GM23338 (cell line): ENCODE data around the gene CDON.

Experiments
- CREB1 ChIP-seq: fragments of 250-450 bp; sonication (Bioruptor Pico); IDR thresholded peaks from 2 replicates; pipeline ENCODE4 v1.5.0; 2020; ENCODE audit warnings: low read depth, mild to moderate bottlenecking, moderate library complexity
- EZH2 ChIP-seq: fragments of 200-600 bp; sonication (generic); IDR thresholded peaks from one replicate; pipeline ENCODE4 v1.8.0; 2017; ENCODE audit warnings: antibody characterized with exemption, mild to moderate bottlenecking, low read depth; ENCODE audit not compliant: unreplicated experiment
- EZH2phosphoT487 ChIP-seq: fragments of 200-600 bp; sonication (generic); IDR thresholded peaks from one replicate; pipeline ENCODE4 v1.8.1; 2018; ENCODE audit warnings: antibody characterized with exemption; ENCODE audit not compliant: unreplicated experiment
- NANOG ChIP-seq: IDR thresholded peaks from 2 replicates; pipeline ENCODE4 v1.6.1; 2016; ENCODE audit warnings: antibody characterized with exemption, borderline replicate concordance
- POLR2AphosphoS5 ChIP-seq: IDR thresholded peaks from 2 replicates; pipeline ENCODE4 v1.6.1; 2016; ENCODE audit warnings: antibody characterized with exemption, low read depth
- STAT1 ChIP-seq: IDR thresholded peaks from one replicate; pipeline ENCODE4 v1.6.1; 2016; ENCODE audit warnings: antibody characterized with exemption; ENCODE audit not compliant: unreplicated experiment
- TF ChIP-seq, protein P1 (sequence below), 2 experiments: fragments of 200-600 bp in 1 of 2; sonication (generic) in 1 of 2; conservative IDR thresholded peaks; 2 replicates each; pipeline versions ENCODE4 v1.5.1 to v1.6.1; 2016 to 2017; ENCODE audit warnings: antibody characterized with exemption in 2 of 2, low read depth in 2 of 2, mild to moderate bottlenecking in 2 of 2, moderate library complexity in 1 of 2
- TF ChIP-seq, protein P2 (sequence below): IDR thresholded peaks from one replicate; pipeline ENCODE4 v1.6.1; 2018; ENCODE audit warnings: antibody characterized with exemption; ENCODE audit not compliant: unreplicated experiment

DNA sequence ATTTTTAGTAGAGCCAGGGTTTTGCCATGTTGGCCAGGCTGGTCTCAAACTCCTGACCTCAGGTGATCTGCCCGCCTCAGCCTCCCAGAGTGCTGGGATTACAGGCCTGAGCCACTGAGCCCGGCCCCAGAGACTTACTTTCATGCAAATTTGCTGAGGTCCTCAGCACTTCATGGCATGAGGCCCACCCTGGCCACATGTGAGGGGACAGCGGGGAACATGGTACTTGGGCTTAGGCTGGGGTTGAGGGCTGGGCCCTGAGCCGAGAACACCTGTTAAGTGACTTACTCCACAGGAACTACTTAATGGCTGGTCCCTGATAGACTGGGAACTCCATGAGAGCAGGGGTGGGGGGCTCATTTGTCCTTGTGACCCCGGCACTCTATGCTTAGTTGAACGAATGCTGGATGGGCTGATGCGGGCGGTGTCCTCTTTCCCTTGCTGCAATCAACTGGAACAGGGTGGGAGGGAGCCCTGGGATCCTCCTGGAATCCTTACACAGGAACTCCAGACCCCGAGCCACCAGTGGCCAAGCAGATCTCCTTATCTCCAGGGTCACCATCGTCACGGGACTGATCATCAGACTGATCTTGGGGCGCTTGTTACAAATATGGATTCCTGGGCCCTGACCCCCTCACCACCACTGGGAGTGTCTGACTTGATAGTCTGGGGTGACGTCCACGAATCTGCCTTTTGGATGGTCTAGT, 115.8 kb downstream of the CDON start:
- TF ChIP-seq EZH2 (no peak), POLR2AphosphoS5 (no peak), NANOG (no peak), CREB1 (CRISPR knock-in tag) (no peak), EZH2phosphoT487 (no peak), STAT1 (no peak)
- TF ChIP-seq, protein P1, sequence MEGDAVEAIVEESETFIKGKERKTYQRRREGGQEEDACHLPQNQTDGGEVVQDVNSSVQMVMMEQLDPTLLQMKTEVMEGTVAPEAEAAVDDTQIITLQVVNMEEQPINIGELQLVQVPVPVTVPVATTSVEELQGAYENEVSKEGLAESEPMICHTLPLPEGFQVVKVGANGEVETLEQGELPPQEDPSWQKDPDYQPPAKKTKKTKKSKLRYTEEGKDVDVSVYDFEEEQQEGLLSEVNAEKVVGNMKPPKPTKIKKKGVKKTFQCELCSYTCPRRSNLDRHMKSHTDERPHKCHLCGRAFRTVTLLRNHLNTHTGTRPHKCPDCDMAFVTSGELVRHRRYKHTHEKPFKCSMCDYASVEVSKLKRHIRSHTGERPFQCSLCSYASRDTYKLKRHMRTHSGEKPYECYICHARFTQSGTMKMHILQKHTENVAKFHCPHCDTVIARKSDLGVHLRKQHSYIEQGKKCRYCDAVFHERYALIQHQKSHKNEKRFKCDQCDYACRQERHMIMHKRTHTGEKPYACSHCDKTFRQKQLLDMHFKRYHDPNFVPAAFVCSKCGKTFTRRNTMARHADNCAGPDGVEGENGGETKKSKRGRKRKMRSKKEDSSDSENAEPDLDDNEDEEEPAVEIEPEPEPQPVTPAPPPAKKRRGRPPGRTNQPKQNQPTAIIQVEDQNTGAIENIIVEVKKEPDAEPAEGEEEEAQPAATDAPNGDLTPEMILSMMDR (conservative IDR thresholded peaks at IDR 0.05; ENCODE audit: low read depth in 2 of 2): no peak
- TF ChIP-seq, protein P2, sequence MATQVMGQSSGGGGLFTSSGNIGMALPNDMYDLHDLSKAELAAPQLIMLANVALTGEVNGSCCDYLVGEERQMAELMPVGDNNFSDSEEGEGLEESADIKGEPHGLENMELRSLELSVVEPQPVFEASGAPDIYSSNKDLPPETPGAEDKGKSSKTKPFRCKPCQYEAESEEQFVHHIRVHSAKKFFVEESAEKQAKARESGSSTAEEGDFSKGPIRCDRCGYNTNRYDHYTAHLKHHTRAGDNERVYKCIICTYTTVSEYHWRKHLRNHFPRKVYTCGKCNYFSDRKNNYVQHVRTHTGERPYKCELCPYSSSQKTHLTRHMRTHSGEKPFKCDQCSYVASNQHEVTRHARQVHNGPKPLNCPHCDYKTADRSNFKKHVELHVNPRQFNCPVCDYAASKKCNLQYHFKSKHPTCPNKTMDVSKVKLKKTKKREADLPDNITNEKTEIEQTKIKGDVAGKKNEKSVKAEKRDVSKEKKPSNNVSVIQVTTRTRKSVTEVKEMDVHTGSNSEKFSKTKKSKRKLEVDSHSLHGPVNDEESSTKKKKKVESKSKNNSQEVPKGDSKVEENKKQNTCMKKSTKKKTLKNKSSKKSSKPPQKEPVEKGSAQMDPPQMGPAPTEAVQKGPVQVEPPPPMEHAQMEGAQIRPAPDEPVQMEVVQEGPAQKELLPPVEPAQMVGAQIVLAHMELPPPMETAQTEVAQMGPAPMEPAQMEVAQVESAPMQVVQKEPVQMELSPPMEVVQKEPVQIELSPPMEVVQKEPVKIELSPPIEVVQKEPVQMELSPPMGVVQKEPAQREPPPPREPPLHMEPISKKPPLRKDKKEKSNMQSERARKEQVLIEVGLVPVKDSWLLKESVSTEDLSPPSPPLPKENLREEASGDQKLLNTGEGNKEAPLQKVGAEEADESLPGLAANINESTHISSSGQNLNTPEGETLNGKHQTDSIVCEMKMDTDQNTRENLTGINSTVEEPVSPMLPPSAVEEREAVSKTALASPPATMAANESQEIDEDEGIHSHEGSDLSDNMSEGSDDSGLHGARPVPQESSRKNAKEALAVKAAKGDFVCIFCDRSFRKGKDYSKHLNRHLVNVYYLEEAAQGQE: no peak
